ENCODE data around the gene FBP2. TPM values are rescaled to one million over a fixed set of nuclear protein-coding genes. Genes with fewer than 3 reads are reported as not detected.

FBP2 gene
- total RNA-seq, result not detected

DNA sequence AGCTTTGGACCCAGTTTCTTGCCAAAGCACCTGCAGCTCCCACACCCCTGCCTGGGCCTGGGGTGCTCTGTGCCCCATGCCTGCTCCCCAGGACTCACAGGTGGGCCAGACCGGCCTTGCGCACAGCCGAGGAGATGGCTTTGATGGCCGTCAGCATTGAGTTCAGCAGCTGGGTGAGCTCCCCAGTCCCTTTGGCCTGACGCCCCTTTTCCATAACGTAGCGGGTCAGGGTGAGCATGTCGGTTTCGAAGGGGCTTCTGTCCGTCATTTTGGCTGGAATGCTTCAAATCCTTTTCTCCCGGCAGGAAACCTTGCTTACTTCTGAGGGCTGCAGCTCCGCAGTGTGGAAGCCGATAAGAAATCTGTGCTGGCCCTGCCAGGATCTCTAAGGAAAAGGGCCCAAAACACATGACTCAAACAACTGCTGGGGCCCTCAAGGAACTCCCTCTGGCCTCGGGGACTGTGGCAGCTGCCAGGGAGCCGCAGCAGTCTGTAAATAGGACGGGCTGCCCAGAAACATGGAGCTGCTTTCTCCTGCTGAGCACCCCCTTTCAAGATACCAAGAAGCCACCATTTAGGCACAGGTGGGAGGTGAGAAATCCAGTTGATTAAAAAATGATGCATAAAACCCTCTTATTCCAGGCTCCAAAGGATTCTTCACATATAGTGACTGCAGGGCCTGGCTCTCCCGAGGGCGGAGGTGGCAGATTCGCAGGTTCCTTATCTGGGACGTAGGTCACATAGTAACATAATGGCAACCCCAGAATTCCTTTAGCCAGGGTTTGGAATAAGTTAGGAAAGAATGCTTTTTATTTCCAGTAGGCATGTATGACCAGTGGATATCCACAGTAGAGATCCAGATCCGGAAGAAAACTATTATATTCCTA lies at the start of gene FBP2:
Gene FBP2 (minus strand): TSS at position 366 of the 887 bp plus-strand sequence. CDS start 98 bp downstream, at position 268.
- ATAC-seq (no peak), DNase-seq (ENCODE audit: low spot score) (peak; percentile 36)

DNA sequence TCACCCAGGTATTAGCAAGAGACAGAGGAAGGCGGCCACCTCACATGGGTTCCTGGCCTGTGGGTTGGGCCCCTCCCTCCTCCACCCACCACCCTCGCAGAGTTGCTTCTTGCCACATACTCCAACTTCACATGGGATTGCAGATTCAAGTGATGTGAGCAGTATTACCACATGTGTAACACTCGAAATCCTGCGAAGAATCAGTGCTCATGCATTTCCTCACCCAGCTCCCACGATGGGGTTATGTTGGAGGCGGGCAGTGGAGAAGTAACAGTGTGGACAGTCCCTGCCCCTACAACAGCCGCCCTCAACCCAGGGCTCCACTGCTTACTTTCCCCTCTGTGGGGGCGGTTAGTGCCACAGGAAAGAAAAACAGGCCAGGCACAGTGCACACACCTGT lies 49.6 kb upstream of the FBP2 start:
- no peak for DNase-seq (ENCODE audit: low spot score)
- no peak for ATAC-seq

DNA sequence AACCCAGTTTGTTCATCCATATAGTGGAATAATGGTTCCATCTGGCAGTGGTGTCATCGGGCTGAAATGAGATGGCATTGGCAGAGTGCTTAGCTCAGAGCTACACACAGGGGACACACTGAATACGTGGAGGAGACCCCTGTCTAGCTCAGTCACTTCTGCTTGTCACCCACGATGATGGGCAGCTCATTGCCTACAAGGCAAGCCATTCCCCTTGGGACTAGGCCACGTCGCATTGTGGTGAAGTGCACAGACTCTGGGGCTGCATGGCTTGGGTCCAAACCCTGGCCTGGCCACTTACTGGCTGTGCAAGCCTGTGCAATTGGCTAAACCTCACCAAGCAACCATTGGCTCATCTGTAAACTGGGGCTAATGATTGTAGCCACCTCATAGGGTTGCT lies 48.9 kb upstream of the FBP2 start:
- ATAC-seq, result no peak
- no peak for DNase-seq (ENCODE audit: low spot score)

DNA sequence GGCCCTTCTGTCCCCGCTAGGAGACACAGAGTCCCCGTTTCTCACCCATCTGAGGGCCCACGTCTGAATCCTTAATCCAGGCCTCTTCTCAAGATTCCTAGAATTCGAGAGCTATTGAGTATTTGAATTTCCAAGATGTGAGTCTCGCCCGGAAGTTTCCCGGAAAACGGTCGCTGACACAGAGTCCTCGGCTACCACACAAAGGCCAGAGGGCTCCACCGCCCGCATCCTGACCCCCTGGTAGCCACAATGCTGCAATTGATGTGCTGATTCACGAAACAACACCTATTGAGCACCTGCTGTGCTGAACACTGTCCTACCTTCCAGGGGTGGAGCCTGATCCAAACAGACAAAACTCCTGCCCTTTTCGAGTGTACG lies 46.4 kb upstream of the FBP2 start:
- peak; percentile 22 for ATAC-seq
- DNase-seq (ENCODE audit: low spot score), result no peak

DNA sequence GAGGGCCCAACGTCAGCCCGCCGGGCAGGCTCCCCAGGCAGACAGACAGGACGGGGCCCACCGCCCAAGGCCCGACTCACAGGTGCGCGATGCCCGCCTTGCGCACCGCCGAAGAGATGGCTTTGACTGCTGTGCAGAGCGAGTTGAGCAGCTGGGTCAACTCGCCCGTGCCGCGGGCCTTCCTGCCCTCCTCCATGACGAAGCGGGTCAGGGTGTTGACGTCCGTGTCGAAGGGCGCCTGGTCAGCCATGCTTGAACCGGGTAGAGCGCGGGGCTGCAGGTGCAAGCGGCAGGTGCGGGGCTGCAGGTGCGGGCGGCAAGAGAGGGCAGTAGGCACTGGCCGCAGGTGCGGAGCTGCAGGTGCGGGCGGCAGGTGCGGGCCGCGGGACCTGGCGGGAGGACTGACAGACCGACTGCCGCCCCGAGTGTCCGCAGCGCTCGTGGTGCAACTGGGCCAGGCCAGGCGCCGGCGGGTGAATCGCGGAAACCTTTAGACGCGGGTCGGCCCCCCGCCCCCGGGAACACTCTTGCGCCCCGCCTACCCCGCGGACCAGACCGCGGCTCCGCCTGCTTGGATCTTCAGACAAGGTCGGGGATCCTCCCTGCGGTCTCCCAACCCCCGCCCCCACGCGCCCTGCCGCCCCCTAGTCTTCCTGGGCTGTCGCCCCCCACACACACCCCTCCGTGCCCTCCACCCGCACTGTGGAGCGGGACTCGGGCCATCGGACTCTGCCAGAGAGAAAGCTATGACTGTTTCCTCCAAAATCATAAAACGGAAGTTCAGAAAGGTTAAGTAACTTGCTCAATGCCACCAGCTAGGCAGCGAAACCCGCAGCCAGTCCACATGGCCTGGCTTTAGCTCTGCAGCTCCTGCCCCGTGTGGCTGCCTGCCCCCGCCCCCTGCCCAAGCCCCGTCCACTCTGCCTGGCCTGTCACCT lies 45.7 kb upstream of the FBP2 start, which contains the start of gene FBP1:
Gene FBP1 (minus strand): TSS at position 458 of the 938 bp plus-strand sequence. CDS start 208 bp downstream, at position 250.
- peak; percentile 94 for DNase-seq (ENCODE audit: low spot score)
- peak; percentile 84 for ATAC-seq

DNA sequence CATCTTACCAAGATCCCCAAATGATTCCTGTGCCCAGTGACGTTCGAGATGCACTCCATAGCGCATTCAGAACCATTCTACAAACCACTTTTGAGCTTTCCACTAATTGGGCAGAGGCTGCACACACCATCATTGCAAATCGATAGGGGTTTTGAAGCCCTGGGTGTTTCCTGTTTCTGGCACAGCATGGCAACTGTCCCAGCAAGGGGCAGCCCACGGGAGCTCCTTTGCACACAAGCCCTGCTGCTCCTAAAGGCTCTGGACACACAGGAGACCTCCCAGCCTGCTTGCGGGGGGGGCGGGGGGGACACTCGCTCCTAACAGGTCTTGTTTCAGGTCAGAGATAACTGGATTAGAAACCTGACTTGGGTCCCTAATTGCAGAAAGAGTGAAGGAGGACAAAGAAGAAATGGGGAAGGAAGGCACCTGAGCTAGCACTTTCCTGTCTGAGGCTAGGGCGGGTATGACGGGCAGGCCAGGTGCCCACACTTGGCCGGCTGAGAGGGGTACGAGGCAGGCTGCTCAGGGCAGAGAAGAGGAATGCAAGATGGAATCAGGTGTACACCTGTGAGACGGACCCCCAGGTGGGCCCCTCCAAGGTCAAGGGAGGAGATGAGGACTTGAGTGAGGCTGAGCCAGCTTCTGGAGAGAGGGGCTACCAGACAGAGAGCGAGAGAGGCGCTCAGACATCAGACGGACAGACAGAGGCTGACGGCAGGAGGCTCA lies 44.9 kb upstream of the FBP2 start:
- DNase-seq (ENCODE audit: low spot score), result peak; percentile 60

DNA sequence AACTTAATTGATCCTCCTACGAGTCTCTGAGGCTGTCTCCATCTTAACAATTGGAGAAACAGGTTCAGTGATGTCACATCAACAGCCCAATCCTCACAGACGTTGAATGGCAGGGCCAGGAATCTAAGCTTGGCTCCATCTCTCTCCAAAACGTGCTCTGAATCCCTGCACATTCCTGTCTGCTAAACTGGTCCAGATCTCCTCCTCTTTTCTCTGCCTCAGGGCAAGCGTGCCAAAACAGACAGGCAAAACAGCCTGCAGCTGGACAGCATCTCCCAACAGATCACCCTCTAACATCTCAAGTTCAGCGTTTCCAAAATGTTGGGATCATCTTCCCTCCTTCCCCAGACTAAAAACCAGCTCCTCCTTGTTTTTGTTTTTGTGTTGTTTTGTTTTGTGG lies 39.1 kb upstream of the FBP2 start:
- DNase-seq (ENCODE audit: low spot score) (no peak), ATAC-seq (peak; percentile 23)

More for the DNA sequence above, 44.9 kb upstream of the FBP2 start:
- peak; percentile 16 for ATAC-seq

DNA sequence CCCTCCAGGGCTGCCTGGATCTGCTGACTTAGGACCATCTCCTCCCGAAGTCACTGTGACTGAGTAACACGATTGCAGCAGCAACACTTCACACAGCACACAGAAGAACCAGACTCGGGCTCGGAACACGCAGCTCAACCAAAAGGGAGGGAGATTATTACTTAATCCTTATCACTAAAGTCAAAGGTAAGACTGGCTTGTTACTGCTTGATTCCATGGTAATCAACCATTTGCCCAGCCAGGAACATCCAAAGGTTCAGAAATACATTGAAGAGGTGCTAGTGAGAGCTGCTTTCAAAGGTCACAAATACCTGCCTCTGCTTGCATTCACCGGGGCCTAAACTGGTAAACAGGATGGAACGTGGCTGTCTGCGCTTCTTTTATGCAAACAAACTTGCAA lies 38.0 kb upstream of the FBP2 start:
- ATAC-seq (peak; percentile 56), DNase-seq (ENCODE audit: low spot score) (peak; percentile 68)

DNA sequence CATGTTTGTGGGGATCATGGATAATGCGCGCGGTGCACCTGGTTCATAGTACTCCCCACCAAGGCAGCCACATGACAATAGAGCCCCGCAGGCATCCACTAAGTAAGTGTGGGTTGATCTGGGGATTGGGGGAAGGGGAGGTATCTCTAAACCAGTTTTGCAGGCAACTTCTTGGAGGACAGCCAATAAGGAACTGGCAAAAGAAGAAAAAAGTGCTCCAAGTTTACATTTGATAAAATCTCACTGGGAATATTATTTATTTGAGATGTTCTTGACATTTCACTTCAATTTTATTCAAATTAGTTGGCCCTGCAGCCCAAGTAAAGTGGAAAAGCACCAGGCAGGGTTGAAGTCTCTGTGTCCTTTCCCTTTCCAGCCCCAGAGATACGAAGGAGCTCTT lies 37.2 kb upstream of the FBP2 start:
- no peak for DNase-seq (ENCODE audit: low spot score)
- no peak for ATAC-seq

DNA sequence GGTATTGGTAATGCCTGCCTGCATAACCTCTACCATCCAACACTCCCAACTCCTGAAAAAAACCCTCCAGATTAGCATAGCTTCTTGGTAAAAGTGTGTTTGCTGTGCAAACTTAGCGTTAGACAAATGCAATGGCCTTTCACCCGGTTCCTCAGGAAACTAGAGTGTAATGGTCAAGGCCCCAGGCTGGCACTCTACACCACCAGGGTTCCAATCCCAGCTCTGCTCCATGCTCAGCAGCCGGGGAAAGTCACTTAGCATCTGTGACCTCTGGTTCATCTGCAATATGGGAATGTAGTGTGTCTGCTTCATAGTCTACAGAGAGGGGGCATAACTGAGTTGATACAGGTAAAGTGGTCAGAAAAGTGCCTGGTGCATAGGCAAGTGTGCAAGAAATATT lies 36.7 kb upstream of the FBP2 start:
- DNase-seq (ENCODE audit: low spot score) (peak; percentile 78), ATAC-seq (peak; percentile 66)

DNA sequence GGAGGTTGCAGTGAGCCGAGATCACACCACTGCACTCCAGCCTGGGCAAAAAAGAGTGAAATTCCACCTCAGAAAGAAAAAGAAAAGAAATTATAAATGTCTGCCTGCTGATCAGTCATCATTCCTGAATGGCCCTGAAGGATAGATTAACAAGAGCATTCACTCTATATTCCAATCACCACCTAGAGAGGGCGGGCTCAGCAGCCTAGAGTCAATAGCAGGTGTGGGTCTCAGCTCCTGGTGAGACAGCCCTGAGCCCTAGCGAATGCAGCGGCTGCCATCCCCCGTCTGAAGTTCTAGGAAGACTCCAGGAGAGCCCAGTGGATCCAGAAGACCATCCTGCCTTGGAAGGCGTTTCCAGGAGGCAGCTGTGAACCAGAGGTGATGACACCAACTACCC lies 33.7 kb upstream of the FBP2 start:
- DNase-seq (ENCODE audit: low spot score) (no peak), ATAC-seq (no peak)

DNA sequence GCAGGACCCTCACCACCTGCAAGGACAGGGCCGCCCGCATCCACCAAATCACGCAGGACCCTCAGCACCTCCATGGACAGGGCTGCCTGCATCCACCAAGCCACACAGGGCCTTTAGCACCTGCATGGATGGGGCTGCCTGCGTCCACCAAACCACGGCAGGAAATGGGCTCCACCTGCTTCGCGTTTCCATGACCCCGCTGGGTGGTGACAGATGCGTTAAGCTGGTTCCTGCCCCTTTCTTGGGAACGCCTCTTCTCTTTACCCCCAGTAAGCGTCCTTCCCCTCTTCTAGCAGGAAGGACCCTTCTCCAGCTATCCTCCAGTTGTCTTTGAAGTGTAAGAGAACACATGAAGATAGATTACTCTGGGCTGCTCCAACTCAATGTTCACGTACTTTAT lies 32.2 kb upstream of the FBP2 start:
- DNase-seq (ENCODE audit: low spot score) (no peak), ATAC-seq (no peak)

DNA sequence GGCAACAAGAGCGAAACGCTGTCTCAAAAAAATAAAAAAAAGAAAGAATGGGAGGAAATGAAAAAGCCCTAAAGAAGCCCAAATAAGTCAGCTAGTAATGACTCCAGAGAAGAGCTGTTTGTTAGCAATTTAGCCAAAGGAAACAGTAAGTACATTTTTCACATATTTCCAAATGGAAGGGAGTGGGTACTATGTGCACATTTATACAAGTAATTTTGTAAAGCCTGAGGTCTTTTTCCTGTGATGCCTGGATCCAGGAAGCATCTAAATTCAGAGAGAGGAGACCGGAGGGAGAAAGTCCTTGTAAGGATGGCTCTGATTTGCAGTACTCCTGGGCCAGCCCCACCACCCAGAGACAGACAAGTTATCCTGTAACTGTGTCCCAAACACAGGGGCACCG lies 31.0 kb upstream of the FBP2 start:
- DNase-seq (ENCODE audit: low spot score) (no peak), ATAC-seq (no peak)

DNA sequence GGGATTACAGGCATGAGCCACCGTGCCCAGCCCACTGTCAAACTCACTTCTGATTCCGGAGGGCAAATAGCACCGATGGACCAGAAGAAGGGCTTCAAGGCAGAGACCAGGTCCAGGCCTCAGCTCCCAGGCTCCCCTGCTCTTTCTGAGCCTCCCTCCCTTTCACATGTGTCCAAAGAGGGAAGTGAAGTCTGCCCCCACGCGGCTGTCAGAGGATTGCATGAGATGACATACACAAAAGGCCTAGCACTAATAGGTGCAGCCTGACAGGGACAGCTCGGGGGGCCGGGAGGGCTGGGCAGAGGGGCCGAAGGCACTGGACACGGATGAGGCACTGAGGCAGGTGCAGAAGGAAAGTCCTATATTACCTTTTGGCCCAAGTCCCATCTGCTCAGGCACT lies 29.6 kb upstream of the FBP2 start:
- DNase-seq (ENCODE audit: low spot score) (no peak), ATAC-seq (peak; percentile 41)

DNA sequence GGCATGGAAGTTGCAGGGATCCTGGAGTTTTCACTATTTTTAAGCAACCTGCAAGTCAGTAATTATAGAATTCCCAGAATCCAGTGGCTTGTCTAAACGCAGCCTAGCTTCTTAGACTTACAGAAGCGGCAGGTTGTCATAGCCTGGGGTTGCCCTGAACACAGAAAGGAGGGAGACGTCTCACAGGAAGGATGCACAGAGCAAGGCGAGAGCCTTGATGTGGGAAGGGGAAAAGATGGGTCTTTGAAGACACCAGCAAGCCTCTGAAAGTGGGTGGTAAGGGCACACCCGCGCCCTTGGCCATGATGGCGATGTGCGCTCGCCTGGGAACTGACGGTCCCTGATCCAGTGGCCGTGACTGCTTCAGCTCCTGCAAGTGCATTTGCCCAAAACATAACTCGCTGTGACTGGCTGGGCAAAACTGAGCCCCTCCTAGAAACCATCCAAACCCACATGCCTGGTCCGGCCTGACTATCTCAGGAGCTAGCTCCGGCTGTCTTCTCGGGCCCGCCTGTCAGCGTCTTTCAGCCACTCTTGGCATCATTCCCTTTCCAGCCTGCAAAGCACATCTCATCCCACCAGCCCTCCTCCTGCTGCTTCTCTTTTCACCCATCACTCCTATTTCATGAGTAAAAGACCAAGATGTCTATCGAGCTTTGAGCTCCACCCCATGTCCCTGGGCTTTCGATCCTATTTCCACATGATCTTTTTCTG lies 28.6 kb upstream of the FBP2 start:
- ATAC-seq (no peak), DNase-seq (ENCODE audit: low spot score) (no peak)

DNA sequence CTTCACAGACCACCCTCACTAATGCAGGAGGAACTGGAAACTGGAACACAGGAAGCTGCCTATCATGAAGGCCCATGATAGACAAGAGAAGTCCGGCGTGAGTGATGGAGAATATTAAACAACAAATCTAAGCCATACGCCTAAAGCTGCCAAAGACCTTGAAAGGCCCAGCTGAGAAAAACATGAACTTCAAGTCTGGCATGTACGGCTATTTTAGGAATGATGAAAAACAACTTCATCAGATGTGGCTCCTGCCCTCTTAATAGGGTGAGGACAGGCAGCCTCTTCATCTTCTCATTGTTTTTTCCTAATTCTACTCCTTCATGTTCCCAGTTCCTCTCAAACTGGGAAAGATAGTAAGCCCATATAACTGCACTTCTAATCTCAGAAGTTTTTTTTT lies 25.4 kb upstream of the FBP2 start:
- no peak for DNase-seq (ENCODE audit: low spot score)
- ATAC-seq, result no peak

DNA sequence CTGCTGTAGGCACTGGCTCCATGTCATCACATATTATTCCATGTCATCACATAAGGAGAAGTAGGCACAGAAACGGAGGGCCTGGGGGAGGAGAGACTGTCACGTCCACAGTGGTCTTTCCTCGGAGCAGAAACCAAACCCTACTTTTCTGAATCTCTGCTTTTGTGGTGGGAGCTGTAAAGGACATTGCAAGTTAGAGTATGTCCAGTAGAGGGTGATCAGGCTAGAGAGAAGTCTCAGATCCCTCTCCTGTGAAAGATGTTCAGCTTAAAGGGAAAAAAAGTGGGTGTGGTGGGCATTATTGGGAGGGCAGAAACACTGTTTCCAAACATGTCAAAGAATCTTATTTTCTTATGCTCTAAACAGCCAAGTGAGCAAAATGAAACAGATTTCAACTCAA lies 19.4 kb upstream of the FBP2 start:
- ATAC-seq (no peak), DNase-seq (ENCODE audit: low spot score) (no peak)

DNA sequence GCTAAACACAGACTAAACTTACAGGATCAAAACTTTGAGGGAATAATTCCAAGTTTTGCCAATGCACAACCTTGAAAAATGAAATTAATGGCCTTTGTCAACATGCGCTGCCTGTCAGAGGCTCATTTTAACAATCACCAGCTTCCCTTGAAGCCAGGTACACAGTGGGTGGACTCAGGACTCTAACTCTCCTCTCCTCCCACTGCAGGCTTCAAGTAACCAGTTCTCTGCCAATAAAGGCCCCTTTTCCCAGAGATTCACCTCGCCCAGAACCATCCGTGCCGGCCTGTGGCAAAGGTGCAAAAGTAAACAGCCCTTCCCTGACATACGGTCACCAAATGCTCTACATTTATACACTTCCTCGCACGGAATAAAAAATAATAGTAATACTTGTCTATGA lies 18.4 kb upstream of the FBP2 start:
- DNase-seq (ENCODE audit: low spot score), result no peak
- ATAC-seq, result no peak

DNA sequence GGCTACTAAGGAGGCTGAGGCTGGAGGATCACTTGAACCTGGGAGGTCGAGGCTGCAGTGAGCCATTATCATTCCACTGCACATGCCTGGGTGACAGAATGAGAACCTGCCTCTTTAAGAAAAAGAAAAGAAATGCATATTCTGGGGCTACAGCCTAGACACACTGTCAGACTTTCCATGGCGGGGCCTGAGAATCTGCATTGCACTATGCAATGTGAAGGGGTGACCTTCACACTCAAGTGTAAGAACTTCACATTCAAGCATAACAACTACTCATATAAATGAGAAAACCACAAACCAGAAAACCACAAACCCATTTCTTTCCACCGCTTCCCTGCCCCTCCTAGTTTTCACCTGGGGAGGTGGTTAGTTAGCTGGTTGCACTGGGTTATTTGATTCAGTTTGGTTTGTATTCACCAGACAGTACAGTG lies 18.0 kb upstream of the FBP2 start:
- ATAC-seq (no peak), DNase-seq (ENCODE audit: low spot score) (no peak)

DNA sequence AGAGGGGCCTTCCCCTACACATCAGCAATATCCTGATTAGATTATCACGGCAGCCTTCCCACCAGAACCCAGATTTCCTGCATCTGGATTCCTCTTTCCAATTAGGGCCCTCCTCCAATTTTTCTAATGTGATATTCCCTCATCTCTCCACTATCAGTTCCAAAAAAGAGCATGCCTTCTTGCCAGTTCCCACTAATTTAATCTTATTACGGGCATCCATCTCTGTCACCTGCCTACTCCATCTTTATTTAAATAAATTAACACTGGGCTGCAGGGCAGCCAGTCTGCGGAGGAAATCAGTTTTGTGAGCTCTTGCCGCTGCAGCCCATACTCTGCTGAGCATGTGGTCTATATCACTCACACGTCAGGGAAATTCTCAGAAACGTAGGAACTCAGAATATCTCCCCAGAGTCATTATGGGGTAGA lies 16.6 kb upstream of the FBP2 start:
- ATAC-seq (no peak), DNase-seq (ENCODE audit: low spot score) (no peak)

DNA sequence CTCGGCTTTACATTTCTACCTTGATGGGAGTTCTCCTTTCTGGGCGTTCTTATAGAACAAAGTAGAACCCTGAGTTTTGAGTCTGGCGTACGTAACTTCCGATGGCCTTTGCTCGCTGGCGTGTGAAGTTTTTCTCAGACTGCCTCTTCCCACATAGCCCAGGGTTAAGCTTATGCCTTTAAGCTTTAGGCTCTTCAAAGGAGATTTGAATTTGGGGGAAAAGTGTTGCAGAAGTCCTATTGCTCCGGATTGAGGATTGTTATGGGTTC lies 13.7 kb upstream of the FBP2 start:
- DNase-seq (ENCODE audit: low spot score), result no peak

More for the DNA sequence above, 13.7 kb upstream of the FBP2 start:
- ATAC-seq, result no peak

Measured in left lobe of liver (tissue), 2 donors.